Stimulated activated naive B cell treated with anti-CD40 and anti-IgM and Interleukin-4, amounts not matched to agents 10 μg/mL and 1 μg/mL and 100 μg/mL, for 72 hours (primary cell): ENCODE measurements around the gene POU6F1.
"Not testable (repeated sequence)": the region's sequence is repeated elsewhere in the genome, so short reads cannot be mapped to it uniquely, and the experiment has no call there.

Experiments used
- ATAC-seq, 2 donors: fragments of 150-1000 bp; cut with Tn5 transposase; replicated peaks; 2 replicates each; pipeline ENCODE4 v1.10.0; 2021; ENCODE audit warnings: moderate library complexity in 1 of 2
- DNase-seq: peaks from one replicate; pipeline ENCODE4 v3.0.0; 2021
- H3K27ac Mint-ChIP-seq: one replicate; pipeline ENCODE4 v1.8.0; 2022; ENCODE audit warnings: mild to moderate bottlenecking, mixed read lengths
- H3K27me3 Mint-ChIP-seq, 2 donors: one replicate each; pipeline ENCODE4 v1.8.0; 2022; ENCODE audit warnings: mixed read lengths in 2 of 2
- H3K36me3 Mint-ChIP-seq, 2 donors: one replicate each; pipeline ENCODE4 v1.8.0; 2022; ENCODE audit warnings: mixed read lengths in 2 of 2, mild to moderate bottlenecking in 1 of 2
- H3K4me1 Mint-ChIP-seq, 2 donors: one replicate each; pipeline ENCODE4 v1.8.0; 2022; ENCODE audit warnings: mixed read lengths in 2 of 2, mild to moderate bottlenecking in 1 of 2
- H3K4me3 Mint-ChIP-seq, 2 donors: one replicate each; pipeline ENCODE4 v1.8.0; 2022; ENCODE audit warnings: mild to moderate bottlenecking in 2 of 2, mixed read lengths in 2 of 2, moderate library complexity in 1 of 2
- H3K9me3 Mint-ChIP-seq, 2 donors: one replicate each; pipeline ENCODE4 v1.8.0; 2022; ENCODE audit warnings: mixed read lengths in 2 of 2, mild to moderate bottlenecking in 1 of 2

POU6F1 gene

DNA sequence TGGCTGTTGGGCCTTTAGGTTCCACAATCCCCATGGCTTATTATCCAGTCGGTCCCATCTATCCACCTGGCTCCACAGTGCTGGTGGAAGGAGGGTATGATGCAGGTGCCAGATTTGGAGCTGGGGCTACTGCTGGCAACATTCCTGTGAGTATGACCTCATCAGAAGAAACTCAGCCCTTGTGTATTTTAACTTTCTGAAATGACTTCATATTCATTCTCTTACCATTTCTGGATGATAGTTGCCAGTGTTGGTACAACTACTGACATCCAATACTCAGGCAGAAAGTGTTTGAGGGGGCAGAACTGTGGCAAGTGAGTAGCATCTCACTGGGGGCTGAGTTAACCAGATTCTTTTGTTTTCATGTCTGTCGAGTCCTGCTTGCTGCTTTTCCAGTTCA, 23.1 kb upstream of the POU6F1 start:
- H3K9me3 Mint-ChIP-seq = no peaks in the 10 kb centered on the region
- H3K36me3 Mint-ChIP-seq = peaks cover 39 to 45% of the 10 kb centered on the region in 2 donors
- DNase-seq (no peak), ATAC-seq (no peak)
- H3K4me1 Mint-ChIP-seq = peaks cover 35 to 54% of the 10 kb centered on the region in 2 donors
- peak overlapping the region; percentile 20 for H3K27ac Mint-ChIP-seq
- H3K4me3 Mint-ChIP-seq = no peak overlapping the region
- H3K27me3 Mint-ChIP-seq = no peaks in the 10 kb centered on the region

DNA sequence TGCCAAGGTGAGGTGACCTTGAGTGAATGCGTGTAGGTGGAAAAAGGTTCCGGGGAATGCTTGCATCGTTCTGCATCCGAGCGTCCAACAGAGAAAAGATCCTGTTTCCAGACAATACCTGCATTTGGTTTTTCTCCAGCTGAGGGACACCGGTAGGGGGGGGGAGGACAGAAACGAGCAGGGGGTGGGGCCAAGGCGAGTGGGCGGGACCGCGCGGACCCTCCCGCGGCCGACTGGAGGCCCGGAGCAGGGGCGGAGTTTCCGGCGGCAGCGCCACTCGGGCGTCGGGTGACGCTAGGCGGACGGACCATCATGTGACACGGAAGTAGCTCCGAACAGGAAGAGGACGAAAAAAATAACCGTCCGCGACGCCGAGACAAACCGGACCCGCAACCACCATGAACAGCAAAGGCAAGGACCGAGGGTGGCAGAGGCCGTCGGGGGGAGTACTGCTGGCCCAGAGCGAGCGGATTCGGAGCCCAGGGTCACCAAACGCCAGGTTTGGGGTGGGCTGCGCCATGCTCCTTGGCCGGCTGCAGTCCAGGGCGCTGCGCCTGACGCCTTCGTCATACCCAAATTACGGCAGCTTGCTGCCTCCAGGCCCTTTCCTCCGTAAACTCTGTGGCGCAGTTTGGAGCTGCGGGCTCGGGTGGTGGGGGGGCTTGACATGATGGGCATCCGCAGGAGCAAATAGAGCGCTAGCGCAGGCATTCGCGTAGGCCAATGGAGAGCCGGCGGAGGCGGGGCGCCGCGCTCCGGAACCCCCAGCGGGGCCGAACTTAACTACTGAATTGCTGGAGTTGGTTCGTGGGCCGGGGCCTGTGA, 20.9 kb upstream of the POU6F1 start, which contains the start of gene DAZAP2:
Gene DAZAP2 (plus strand): TSS at position 317 of the 825 bp plus-strand sequence. CDS start 82 bp downstream, at position 399.
- H3K36me3 Mint-ChIP-seq = peaks cover 25 to 32% of the 10 kb centered on the region in 2 donors
- ATAC-seq = peak; percentile 93 to 94
- no peaks in the 10 kb centered on the region for H3K27me3 Mint-ChIP-seq

DNA sequence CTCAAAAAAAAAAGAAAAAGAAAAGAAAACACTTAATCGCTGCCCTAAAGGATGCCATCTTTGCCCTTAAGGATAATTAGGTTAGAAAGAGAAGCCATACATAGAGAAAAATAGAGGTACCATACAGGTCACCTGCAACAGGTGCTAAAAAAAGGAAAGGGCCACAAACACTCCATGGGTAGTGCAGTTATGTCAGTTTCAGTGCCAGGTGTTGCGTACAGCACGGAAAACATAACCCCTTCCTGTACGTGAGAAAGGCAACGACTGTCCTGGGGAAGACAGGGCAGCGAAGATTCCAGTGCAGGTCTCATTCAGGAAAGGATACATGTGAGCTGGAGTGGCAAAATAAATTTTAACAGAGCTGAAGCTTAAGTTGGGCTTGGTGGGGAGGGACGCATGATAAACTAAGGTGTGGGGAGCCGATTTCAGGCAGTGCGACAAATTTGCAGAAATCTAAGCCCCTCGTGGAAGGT, 20.2 kb upstream of the POU6F1 start:
- DNase-seq (peak; percentile 3), ATAC-seq (peak in 1 of 2 donors; percentile 3)
- peaks cover 26 to 35% of the 10 kb centered on the region in 2 donors for H3K4me1 Mint-ChIP-seq
- H3K4me3 Mint-ChIP-seq = peak overlapping the region; percentile 95 to 99
- H3K27ac Mint-ChIP-seq = peak overlapping the region; percentile 100
- H3K27me3 Mint-ChIP-seq = no peaks in the 10 kb centered on the region
- peaks cover 24 to 30% of the 10 kb centered on the region in 2 donors for H3K36me3 Mint-ChIP-seq
- H3K9me3 Mint-ChIP-seq = no peaks in the 10 kb centered on the region

More for the DNA sequence above, 20.9 kb upstream of the POU6F1 start, which contains the start of gene DAZAP2:
- Mint-ChIP-seq H3K27ac (peak within 1 kb of the TSS; percentile 100), H3K4me3 (peak within 1 kb of the TSS; percentile 95 to 99), H3K9me3 (no peaks in the 10 kb centered on the region), H3K4me1 (peaks cover 28 to 37% of the 10 kb centered on the region in 2 donors)
- peak; percentile 91 for DNase-seq

DNA sequence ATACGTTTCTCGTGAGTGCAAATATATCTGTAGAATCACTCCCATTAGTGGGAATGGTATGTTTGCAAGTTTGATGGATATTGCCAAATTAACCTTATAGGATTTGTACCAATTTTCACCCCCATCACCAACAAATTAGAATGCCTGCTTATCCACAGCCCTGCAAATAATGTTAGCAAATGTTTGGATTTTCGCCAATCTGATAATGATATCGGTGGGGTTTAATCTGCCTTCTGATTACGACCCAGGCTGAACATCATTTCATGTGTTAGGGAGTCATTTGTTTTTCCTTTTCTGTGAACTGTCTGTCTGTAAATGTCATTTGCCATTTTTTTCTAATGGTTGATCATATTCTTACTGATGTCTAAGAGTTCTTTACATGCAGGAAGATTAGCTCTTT, 16.7 kb upstream of the POU6F1 start:
- H3K4me3 Mint-ChIP-seq = no peak overlapping the region
- no peaks in the 10 kb centered on the region for H3K27me3 Mint-ChIP-seq
- H3K9me3 Mint-ChIP-seq = no peaks in the 10 kb centered on the region
- H3K27ac Mint-ChIP-seq = no peak overlapping the region
- H3K4me1 Mint-ChIP-seq = peaks cover 5 to 9% of the 10 kb centered on the region in 2 donors
- no peak for DNase-seq
- ATAC-seq = no peak
- H3K36me3 Mint-ChIP-seq = peaks cover 5 to 7% of the 10 kb centered on the region in 2 donors

DNA sequence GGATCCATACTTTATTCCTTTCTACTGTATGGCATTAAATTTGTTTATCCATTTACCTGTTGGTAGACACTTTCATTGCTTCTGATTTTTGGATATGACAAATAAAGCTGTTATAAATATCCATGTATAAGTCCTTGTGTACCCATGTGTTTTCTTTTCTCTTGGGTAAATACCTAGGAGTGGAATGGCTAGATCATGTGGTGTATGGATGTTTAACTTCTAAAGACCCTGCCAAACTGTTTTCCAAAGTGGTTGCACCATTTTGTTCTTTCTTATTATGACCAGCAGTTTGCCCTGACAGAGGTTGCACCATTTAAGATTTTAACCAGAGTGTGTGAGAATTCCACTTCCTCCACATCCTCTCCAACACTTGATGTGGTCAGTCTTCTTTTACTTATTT, 14.8 kb upstream of the POU6F1 start:
- H3K4me1 Mint-ChIP-seq = peaks cover 0 to under 1% of the 10 kb centered on the region in 2 donors
- H3K9me3 Mint-ChIP-seq = no peaks in the 10 kb centered on the region
- H3K27me3 Mint-ChIP-seq = no peaks in the 10 kb centered on the region
- DNase-seq (no peak), ATAC-seq (no peak)
- no peaks in the 10 kb centered on the region for H3K36me3 Mint-ChIP-seq
- no peak overlapping the region for H3K27ac Mint-ChIP-seq
- no peak overlapping the region for H3K4me3 Mint-ChIP-seq

DNA sequence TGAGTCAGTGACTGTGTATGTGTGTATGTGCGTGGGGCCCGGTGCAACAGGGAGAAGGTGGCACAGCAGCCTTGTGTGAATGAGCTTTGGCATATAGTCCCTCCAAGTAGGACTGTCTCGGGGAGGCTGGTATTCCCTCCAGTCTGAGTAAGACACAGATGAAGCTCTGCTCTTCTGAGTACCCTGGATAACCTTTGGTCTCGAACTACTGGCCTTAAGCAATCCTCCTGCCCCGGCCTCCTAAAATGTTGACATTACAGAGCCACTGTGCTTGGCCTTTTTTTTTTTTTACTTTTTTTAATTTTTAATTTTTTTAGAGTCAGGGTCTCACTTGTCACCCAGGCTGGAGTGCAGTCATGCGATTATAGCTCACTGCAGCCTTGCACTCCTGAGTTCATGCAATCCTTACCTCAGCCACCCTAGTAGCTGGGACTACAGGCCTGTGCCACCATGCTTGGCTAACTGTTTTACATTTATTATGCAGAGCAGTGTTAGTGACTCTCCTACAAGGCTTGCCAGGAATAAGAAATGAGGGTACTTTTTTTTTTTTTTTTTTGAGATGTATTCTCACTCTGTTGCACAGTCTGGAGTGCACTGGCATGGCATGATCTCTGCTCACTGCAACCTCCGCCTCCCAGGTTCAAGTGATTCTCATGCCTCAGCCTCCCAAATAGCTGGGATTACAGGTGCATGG, 11.4 kb upstream of the POU6F1 start:
- no peak overlapping the region for H3K27ac Mint-ChIP-seq
- H3K4me1 Mint-ChIP-seq = no peaks in the 10 kb centered on the region
- DNase-seq (no peak), ATAC-seq (no peak)
- no peak overlapping the region for H3K4me3 Mint-ChIP-seq
- no peaks in the 10 kb centered on the region for H3K27me3 Mint-ChIP-seq
- H3K36me3 Mint-ChIP-seq = peaks cover 0 to 4% of the 10 kb centered on the region in 2 donors
- H3K9me3 Mint-ChIP-seq = no peaks in the 10 kb centered on the region

DNA sequence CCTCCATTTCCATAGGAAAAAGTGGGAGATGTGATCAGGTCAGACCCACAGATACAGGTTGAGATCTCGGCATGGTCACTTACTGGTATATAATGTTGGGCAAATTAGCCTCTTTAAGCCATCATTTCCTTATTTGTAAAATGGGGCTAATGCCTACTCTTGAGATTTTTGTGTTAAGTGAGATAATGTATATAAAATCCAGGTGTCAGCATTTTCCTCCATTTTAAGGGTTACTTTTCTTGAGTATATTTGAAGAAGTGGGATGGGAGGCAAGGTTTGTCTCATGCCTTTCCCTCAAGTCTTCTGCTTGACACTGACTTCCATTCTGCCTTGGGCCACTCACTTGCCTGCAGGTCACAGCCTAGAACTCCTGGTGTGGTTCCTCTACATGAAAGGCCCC, 10.1 kb upstream of the POU6F1 start:
- no peak overlapping the region for H3K4me3 Mint-ChIP-seq
- no peak for DNase-seq
- H3K27ac Mint-ChIP-seq = no peak overlapping the region
- ATAC-seq = no peak
- H3K4me1 Mint-ChIP-seq = no peaks in the 10 kb centered on the region
- H3K36me3 Mint-ChIP-seq = peaks cover 0 to 4% of the 10 kb centered on the region in 2 donors
- H3K27me3 Mint-ChIP-seq = no peaks in the 10 kb centered on the region
- no peaks in the 10 kb centered on the region for H3K9me3 Mint-ChIP-seq

DNA sequence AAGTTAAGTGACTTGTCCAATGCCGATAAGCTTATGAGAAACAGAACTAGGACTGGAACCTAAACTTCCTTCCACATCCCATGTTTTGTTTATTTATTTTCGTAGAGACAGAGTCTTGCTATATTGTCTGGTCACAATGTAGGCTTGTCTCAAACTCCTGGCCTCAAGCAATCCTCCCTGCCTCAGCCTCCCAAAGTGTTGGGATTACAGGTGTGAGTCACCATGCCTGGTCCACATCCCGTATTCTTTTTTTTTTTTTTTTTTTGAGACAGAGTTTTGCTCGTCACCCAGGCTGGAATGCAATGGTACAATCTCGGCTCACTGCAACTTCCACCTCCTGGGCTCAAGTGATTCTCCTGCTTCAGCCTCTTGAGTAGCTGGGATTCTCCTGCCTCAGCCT, 9.2 kb upstream of the POU6F1 start:
- not testable (repeated sequence) for H3K27ac Mint-ChIP-seq, H3K36me3 Mint-ChIP-seq, DNase-seq, H3K4me1 Mint-ChIP-seq, H3K27me3 Mint-ChIP-seq, H3K4me3 Mint-ChIP-seq, H3K9me3 Mint-ChIP-seq, ATAC-seq

DNA sequence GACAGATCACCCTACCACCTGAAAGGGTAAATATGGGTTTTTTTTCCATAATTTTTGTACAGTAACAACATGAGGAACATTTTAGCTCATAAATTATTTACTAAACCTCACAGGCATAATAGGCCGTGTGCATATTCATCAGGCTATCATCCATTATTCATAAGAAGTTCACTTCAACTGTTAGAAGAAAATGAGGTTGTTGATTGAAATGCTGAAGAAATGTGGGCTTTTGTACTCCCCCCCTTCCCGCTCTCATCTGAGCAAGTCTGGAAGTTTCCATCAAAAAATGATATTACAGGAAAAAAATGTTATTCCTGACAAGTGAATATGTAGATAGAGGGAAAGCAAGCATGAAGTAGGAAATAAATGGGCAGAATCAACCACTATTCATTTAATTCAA, 7.9 kb upstream of the POU6F1 start:
- ATAC-seq (no peak), DNase-seq (no peak)
- H3K4me1 Mint-ChIP-seq = no peaks in the 10 kb centered on the region
- H3K4me3 Mint-ChIP-seq = no peak overlapping the region
- no peaks in the 10 kb centered on the region for H3K9me3 Mint-ChIP-seq
- no peak overlapping the region for H3K27ac Mint-ChIP-seq
- H3K27me3 Mint-ChIP-seq = no peaks in the 10 kb centered on the region
- peaks cover 0 to 4% of the 10 kb centered on the region in 2 donors for H3K36me3 Mint-ChIP-seq

DNA sequence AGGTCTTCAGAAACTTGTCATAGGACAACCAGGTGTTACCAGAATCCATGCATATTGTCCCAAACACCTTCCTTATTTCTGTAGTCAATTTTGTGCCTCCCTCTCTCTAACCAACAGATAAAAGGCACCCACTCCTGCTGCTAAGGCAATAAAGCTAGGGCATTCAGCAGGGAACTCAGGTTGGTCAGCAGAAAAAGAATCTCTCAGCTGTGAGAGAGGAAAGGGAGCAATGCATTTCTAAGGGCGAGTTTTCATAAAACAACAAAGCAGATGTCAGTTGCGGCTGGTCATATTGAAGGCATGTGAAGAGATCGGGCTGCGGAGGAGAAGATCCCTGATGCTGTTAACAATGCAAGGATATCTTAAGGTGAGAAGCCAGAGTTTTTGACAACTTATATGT, 7.4 kb upstream of the POU6F1 start:
- no peak overlapping the region for H3K27ac Mint-ChIP-seq
- H3K4me3 Mint-ChIP-seq = no peak overlapping the region
- DNase-seq = no peak
- no peak for ATAC-seq
- peaks cover 0 to 4% of the 10 kb centered on the region in 2 donors for H3K36me3 Mint-ChIP-seq
- H3K27me3 Mint-ChIP-seq = no peaks in the 10 kb centered on the region
- H3K4me1 Mint-ChIP-seq = no peaks in the 10 kb centered on the region
- no peaks in the 10 kb centered on the region for H3K9me3 Mint-ChIP-seq

DNA sequence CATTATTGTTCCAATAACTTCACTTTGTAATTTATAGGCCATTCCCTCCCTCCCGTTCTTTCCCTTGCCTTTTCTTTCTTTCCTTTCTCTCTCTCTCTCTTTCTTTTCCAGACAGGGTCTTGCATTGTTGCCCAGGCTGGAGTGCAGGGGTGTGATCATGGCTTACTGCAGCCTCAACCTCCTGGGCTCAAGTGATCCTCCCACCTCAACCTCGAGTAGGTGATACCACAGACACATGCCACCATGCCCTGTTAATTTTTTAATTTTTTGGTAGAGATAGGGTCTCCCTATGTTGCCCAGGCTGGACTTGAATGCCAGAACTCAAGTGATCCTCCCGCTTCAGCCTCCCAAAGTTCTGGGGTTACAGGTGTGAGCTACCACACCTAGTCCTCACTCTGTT, 6.8 kb upstream of the POU6F1 start:
- ATAC-seq (no peak), DNase-seq (no peak)
- Mint-ChIP-seq H3K36me3 (peaks cover 0 to 4% of the 10 kb centered on the region in 2 donors), H3K4me1 (peaks cover 0 to under 1% of the 10 kb centered on the region in 2 donors), H3K4me3 (no peak overlapping the region), H3K27ac (no peak overlapping the region), H3K27me3 (no peaks in the 10 kb centered on the region), H3K9me3 (no peaks in the 10 kb centered on the region)

DNA sequence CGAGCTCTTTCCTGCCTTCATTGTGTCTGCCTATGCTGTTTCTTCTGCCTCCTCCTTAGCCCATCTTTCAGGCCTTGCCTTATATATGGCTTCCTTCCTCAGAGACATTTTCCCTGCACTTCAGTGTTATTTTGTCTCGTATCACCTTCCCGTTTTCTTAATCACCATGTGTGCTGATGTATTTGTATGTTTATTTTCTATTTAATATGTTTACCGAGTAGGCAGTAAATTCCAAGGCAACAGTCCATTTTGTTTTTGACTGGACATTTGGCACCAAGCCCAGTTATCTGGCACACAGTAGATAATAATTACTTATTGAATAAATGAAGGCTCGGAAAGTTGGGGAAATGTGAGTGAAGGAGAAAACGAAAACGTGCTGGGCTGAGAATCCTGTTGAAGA, 4.6 kb upstream of the POU6F1 start:
- H3K4me1 Mint-ChIP-seq = peaks cover 10 to 14% of the 10 kb centered on the region in 2 donors
- H3K4me3 Mint-ChIP-seq = no peak overlapping the region
- no peaks in the 10 kb centered on the region for H3K9me3 Mint-ChIP-seq
- DNase-seq = no peak
- no peaks in the 10 kb centered on the region for H3K27me3 Mint-ChIP-seq
- ATAC-seq = no peak
- H3K27ac Mint-ChIP-seq = no peak overlapping the region
- H3K36me3 Mint-ChIP-seq = peaks cover 0 to 4% of the 10 kb centered on the region in 2 donors

DNA sequence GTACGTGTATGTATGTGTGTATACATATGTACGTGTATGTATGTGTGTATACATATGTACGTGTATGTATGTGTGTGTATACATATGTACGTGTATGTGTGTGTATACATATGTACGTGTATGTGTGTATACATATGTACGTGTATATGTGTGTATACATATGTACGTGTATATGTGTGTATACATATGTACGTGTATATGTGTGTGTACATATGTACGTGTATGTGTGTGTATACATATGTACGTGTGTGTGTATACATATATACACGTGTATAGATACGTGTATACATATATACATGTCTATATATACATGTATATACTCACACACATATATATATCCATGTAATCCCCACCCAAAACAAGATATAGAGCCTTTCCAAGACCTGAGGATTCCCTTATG, 2.0 kb upstream of the POU6F1 start:
- peaks cover 10 to 19% of the 10 kb centered on the region in 2 donors for H3K4me1 Mint-ChIP-seq
- ATAC-seq, H3K27ac Mint-ChIP-seq, H3K36me3 Mint-ChIP-seq, H3K4me3 Mint-ChIP-seq, H3K27me3 Mint-ChIP-seq, DNase-seq, H3K9me3 Mint-ChIP-seq: not testable (repeated sequence)

DNA sequence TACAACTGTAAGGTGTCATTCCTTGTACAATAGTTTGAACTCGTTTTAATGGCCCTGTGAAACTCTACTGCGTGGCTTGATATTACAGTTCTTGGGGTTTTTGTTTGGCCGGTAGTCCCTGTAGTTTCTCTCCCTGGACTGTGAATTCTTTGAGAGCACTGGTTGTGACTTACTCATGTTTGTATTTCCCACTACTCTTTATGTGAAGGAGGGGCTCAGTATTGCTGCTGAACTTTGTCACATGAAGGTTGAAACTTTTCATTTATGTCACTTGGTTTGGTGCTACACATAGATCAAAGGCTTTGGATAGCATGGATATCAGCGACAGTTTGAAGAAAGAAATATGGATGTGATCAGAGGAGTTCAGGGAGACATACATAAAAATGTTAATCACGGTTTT, 1.5 kb upstream of the POU6F1 start:
- Mint-ChIP-seq H3K36me3 (peaks cover 2% of the 10 kb centered on the region in 2 donors), H3K27me3 (no peaks in the 10 kb centered on the region), H3K4me1 (peaks cover 11 to 21% of the 10 kb centered on the region in 2 donors), H3K27ac (no peak overlapping the region), H3K9me3 (no peaks in the 10 kb centered on the region), H3K4me3 (no peak overlapping the region)
- DNase-seq (no peak), ATAC-seq (no peak)
